MM.1S (cell line): ENCODE results near the gene BCAR3.
"Not testable (repeated sequence)": the region's sequence is repeated elsewhere in the genome, so short reads cannot be mapped to it uniquely, and the experiment has no call there.

Experiments used
- EZH2phosphoT487 ChIP-seq: fragments of 300-600 bp; sonication (generic); IDR thresholded peaks from 2 replicates; pipeline ENCODE4 v1.6.1; 2018; ENCODE audit warnings: antibody characterized with exemption, low read length
- TF ChIP-seq, protein P1 (sequence below): fragments of 300-600 bp; sonication (generic); IDR thresholded peaks from 2 replicates; pipeline ENCODE4 v1.5.1; 2016; ENCODE audit warnings: antibody characterized with exemption, low read length, mixed read lengths

DNA sequence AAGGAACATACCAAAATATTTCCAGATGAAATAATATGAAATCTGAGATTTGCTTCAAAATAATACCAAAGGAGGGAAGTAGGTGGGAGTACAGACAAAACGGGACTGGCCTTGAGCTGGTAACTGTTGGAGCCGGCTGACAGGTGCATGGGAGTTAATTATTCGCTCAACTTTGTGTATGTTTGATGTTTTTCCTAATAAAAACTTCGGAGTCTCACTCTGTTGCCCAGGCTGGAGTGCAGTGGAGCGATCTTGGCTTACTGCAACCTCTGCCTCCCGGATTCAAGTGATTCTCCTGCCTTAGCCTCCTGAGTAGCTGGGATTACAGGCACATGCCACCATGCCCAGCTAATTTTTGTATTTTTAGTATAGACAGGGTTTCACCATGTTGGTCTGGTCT lies 7.6 kb downstream of the BCAR3 start:
- TF ChIP-seq, protein P1, sequence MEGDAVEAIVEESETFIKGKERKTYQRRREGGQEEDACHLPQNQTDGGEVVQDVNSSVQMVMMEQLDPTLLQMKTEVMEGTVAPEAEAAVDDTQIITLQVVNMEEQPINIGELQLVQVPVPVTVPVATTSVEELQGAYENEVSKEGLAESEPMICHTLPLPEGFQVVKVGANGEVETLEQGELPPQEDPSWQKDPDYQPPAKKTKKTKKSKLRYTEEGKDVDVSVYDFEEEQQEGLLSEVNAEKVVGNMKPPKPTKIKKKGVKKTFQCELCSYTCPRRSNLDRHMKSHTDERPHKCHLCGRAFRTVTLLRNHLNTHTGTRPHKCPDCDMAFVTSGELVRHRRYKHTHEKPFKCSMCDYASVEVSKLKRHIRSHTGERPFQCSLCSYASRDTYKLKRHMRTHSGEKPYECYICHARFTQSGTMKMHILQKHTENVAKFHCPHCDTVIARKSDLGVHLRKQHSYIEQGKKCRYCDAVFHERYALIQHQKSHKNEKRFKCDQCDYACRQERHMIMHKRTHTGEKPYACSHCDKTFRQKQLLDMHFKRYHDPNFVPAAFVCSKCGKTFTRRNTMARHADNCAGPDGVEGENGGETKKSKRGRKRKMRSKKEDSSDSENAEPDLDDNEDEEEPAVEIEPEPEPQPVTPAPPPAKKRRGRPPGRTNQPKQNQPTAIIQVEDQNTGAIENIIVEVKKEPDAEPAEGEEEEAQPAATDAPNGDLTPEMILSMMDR: not testable (repeated sequence)
- TF ChIP-seq EZH2phosphoT487: not testable (repeated sequence)
